Measurements from ENCODE around the gene IP6K3. TPM values are rescaled to one million over a fixed set of nuclear protein-coding genes. Genes with fewer than 3 reads are reported as not detected.

IP6K3 gene
- total RNA-seq, 1 donor from 2014 or later: 3.0 TPM

- no peak for TF ChIP-seq CTCF (IDR thresholded peaks at IDR 0.05)
- Mint-ChIP-seq H3K9me3 (ENCODE audit: unreplicated experiment) (no peaks in the 10 kb centered on the region), H3K4me1 (ENCODE audit: unreplicated experiment) (peaks cover 66% of the 10 kb centered on the region), H3K36me3 (ENCODE audit: unreplicated experiment) (no peaks in the 10 kb centered on the region), H3K4me3 (ENCODE audit: unreplicated experiment) (no peak overlapping the region), H3K27ac (ENCODE audit: unreplicated experiment) (no peak overlapping the region), H3K27me3 (ENCODE audit: unreplicated experiment) (no peaks in the 10 kb centered on the region)
- DNase-seq (ENCODE audit: extremely low spot score, unreplicated experiment): no peak
Observed at GRCh38 chr6:33748841-33749240, 2.1 kb upstream of the IP6K3 start.

GRCh38 chr6:33747823-33748222, 1.1 kb upstream of the IP6K3 start:
- H3K27ac Mint-ChIP-seq (ENCODE audit: unreplicated experiment): no peak overlapping the region
- no peaks in the 10 kb centered on the region for H3K27me3 Mint-ChIP-seq (ENCODE audit: unreplicated experiment)
- no peaks in the 10 kb centered on the region for H3K36me3 Mint-ChIP-seq (ENCODE audit: unreplicated experiment)
- peaks cover 69% of the 10 kb centered on the region for H3K4me1 Mint-ChIP-seq (ENCODE audit: unreplicated experiment)
- no peaks in the 10 kb centered on the region for H3K9me3 Mint-ChIP-seq (ENCODE audit: unreplicated experiment)
- H3K4me3 Mint-ChIP-seq (ENCODE audit: unreplicated experiment): no peak overlapping the region
- DNase-seq (ENCODE audit: extremely low spot score, unreplicated experiment): no peak
- no peak for TF ChIP-seq CTCF (IDR thresholded peaks at IDR 0.05)

- no peaks in the 10 kb centered on the region for H3K27me3 Mint-ChIP-seq (ENCODE audit: unreplicated experiment)
- no peaks in the 10 kb centered on the region for H3K9me3 Mint-ChIP-seq (ENCODE audit: unreplicated experiment)
- TF ChIP-seq CTCF (IDR thresholded peaks at IDR 0.05): peak; percentile 13
- peak; percentile 91 for DNase-seq (ENCODE audit: extremely low spot score, unreplicated experiment)
- H3K4me1 Mint-ChIP-seq (ENCODE audit: unreplicated experiment): peaks cover 61% of the 10 kb centered on the region
- H3K4me3 Mint-ChIP-seq (ENCODE audit: unreplicated experiment): peak overlapping the region; percentile 56
- no peaks in the 10 kb centered on the region for H3K36me3 Mint-ChIP-seq (ENCODE audit: unreplicated experiment)
- H3K27ac Mint-ChIP-seq (ENCODE audit: unreplicated experiment): peak overlapping the region; percentile 93
Observed at GRCh38 chr6:33746036-33746600, 587 bp downstream of the IP6K3 start.

GRCh38 chr6:33745548-33745947, 1.2 kb downstream of the IP6K3 start:
- Mint-ChIP-seq H3K27ac (ENCODE audit: unreplicated experiment) (peak overlapping the region; percentile 93), H3K4me3 (ENCODE audit: unreplicated experiment) (peak overlapping the region; percentile 56)

More at GRCh38 chr6:33745548-33745947, 1.2 kb downstream of the IP6K3 start:
- H3K36me3 Mint-ChIP-seq (ENCODE audit: unreplicated experiment): no peaks in the 10 kb centered on the region
- no peaks in the 10 kb centered on the region for H3K27me3 Mint-ChIP-seq (ENCODE audit: unreplicated experiment)
- TF ChIP-seq CTCF (IDR thresholded peaks at IDR 0.05): no peak
- DNase-seq (ENCODE audit: extremely low spot score, unreplicated experiment): no peak
- peaks cover 55% of the 10 kb centered on the region for H3K4me1 Mint-ChIP-seq (ENCODE audit: unreplicated experiment)
- H3K9me3 Mint-ChIP-seq (ENCODE audit: unreplicated experiment): no peaks in the 10 kb centered on the region

All from osteocyte (in vitro differentiated cells).